Esophagus muscularis mucosa (tissue), 4 donors: ENCODE results near the gene CTNNA3. TPM values are rescaled to one million over a fixed set of nuclear protein-coding genes. Genes with fewer than 3 reads are reported as not detected.

Source experiments
- DNase-seq: peaks from one replicate; pipeline ENCODE4 v3.0.0-alpha.2; 2017; ENCODE audit errors: extremely low spot score
- H3K27ac ChIP-seq, 4 donors: fragments of 200-600 bp; sonication (generic); replicated peaks in 1 of 4; 1 replicate in 3 of 4; 2 replicates in 1 of 4; pipeline ENCODE4 v1.5.1; 2016 to 2019; ENCODE audit warnings: mild to moderate bottlenecking in 1 of 4
- H3K27me3 ChIP-seq, 4 donors: fragments of 200-600 bp; sonication (generic); one replicate each; pipeline versions ENCODE4 v1.5.1 to v1.6.0; 2016 to 2019
- H3K36me3 ChIP-seq, 4 donors: fragments of 200-600 bp; sonication (generic); one replicate each; pipeline ENCODE4 v1.5.1; 2016 to 2019
- H3K4me1 ChIP-seq, 4 donors: fragments of 200-600 bp; sonication (generic); one replicate each; pipeline ENCODE4 v1.5.1; 2016 to 2019
- H3K4me3 ChIP-seq, 4 donors: fragments of 200-600 bp; sonication (generic); 1 replicate in 2 of 4; 2 replicates in 2 of 4; pipeline ENCODE4 v1.5.1; 2016 to 2019; ENCODE audit warnings: mild to moderate bottlenecking in 4 of 4, moderate library complexity in 1 of 4
- H3K9me3 ChIP-seq, 4 donors: fragments of 200-600 bp; sonication (generic); 1 replicate in 3 of 4; 2 replicates in 1 of 4; pipeline ENCODE4 v1.5.1; 2016 to 2019
- CTCF ChIP-seq, 3 experiments: fragments of 200-600 bp in 2 of 3; fragments of 450-650 bp in 1 of 3; sonication (generic) in 2 of 3; IDR thresholded peaks; one replicate each; pipeline ENCODE4 v1.5.1; 2017 to 2019; ENCODE audit warnings: antibody characterized with exemption in 3 of 3, mild to moderate bottlenecking in 2 of 3, moderate library complexity in 1 of 3
- EP300 ChIP-seq: sonication (generic); formaldehyde crosslinking; IDR thresholded peaks from one replicate; pipeline ENCODE4 v1.6.1; 2017; ENCODE audit warnings: antibody characterized with exemption
- POLR2A ChIP-seq: fragments of 450-650 bp; IDR thresholded peaks from one replicate; pipeline ENCODE4 v1.6.1; 2017; ENCODE audit warnings: antibody characterized with exemption, moderate library complexity, mild to moderate bottlenecking, low read depth
- POLR2AphosphoS5 ChIP-seq, 2 donors: sonication (generic); formaldehyde crosslinking; IDR thresholded peaks; one replicate each; pipeline ENCODE4 v1.6.1; 2017; ENCODE audit warnings: antibody characterized with exemption in 2 of 2
- WGBS: methylation state at CpG from one replicate; pipeline ENCODE4 v1.1.5; 2018; 5-methylcytosine and 5-hydroxymethylcytosine counted together
- intact Hi-C: fragments of 100-400 bp; cut with DNase I; formaldehyde crosslinking; loops from one replicate; pipeline ENCODE4 v1.15.1; 2023
- total RNA-seq, 4 donors: library from RNA; depleted of rRNA; stranded (reverse); fragments of >200 nt; gene quantifications; one replicate each; pipeline versions ENCODE4 v1.1.0 to v1.2.1, GENCODE V29; 2016

CTNNA3 gene
- total RNA-seq, 4 donors from 2014 or later: 5.1 to 27.8 (median 17.6) TPM

DNA sequence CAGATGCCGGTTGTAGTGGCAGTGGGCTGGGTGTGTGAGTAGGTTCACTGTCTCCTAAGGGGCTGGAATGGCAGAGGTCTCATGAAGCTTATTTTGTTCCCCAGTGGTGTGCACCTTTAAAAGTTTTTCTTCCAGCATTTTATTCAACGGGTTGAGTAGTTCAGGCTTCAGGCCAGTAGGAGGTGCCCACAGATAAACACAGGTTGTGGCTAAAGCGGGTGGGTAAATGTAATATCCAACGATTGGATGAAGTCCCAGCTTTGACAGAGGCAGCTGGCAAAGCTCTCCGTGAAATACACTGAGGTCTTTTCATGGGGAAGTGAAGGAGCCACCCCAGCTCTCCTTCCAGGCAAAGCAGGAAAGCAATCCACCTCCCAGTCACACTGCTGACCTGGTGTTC is 1109.9 kb downstream of the CTNNA3 start:
- H3K27ac ChIP-seq: no peak overlapping the region
- TF ChIP-seq POLR2AphosphoS5 (IDR thresholded peaks at IDR 0.05) (no peak), CTCF (IDR thresholded peaks at IDR 0.05) (no peak), POLR2A (no peak), EP300 (no peak)
- WGBS: 52% methylated on average over 3 of the region's 5 CpGs
- DNase-seq: no peak
- intact Hi-C loops: no loop called here
- no peak overlapping the region for H3K4me3 ChIP-seq
- no peaks in the 10 kb centered on the region for H3K27me3 ChIP-seq
- no peaks in the 10 kb centered on the region for H3K4me1 ChIP-seq
- no peaks in the 10 kb centered on the region for H3K36me3 ChIP-seq
- H3K9me3 ChIP-seq: no peaks in the 10 kb centered on the region

- H3K4me3 ChIP-seq: no peak overlapping the region
- no peaks in the 10 kb centered on the region for H3K4me1 ChIP-seq
- H3K36me3 ChIP-seq: no peaks in the 10 kb centered on the region
- H3K27me3 ChIP-seq: no peaks in the 10 kb centered on the region
- intact Hi-C loops: no loop called here
- no peaks in the 10 kb centered on the region for H3K9me3 ChIP-seq
- TF ChIP-seq POLR2A (no peak), POLR2AphosphoS5 (IDR thresholded peaks at IDR 0.05) (no peak), CTCF (IDR thresholded peaks at IDR 0.05) (no peak)
- H3K27ac ChIP-seq: no peak overlapping the region
- WGBS: 58% methylated on average over 2 of the region's 2 CpGs
- no peak for DNase-seq
Measured at GRCh38 chr10:66575251-66575855, 1120.6 kb downstream of the CTNNA3 start.

- Histone ChIP-seq H3K27me3 (no peaks in the 10 kb centered on the region), H3K4me1 (no peaks in the 10 kb centered on the region), H3K9me3 (no peaks in the 10 kb centered on the region), H3K4me3 (no peak overlapping the region), H3K36me3 (no peaks in the 10 kb centered on the region), H3K27ac (no peak overlapping the region)
- intact Hi-C loops: no loop called here
- WGBS: 82% methylated on average over 2 of the region's 2 CpGs
- DNase-seq: no peak
- no peak for TF ChIP-seq POLR2AphosphoS5 (IDR thresholded peaks at IDR 0.05)
- TF ChIP-seq EP300: no peak
- TF ChIP-seq POLR2A: no peak
- TF ChIP-seq CTCF (IDR thresholded peaks at IDR 0.05): no peak
Measured at GRCh38 chr10:66572700-66573099, 1123.3 kb downstream of the CTNNA3 start.

GRCh38 chr10:66565999-66566398 is 1130.0 kb downstream of the CTNNA3 start:
- intact Hi-C loops: no loop called here
- 76% methylated on average over 4 of the region's 4 CpGs for WGBS
- H3K4me3 ChIP-seq: no peak overlapping the region
- no peak for DNase-seq
- no peaks in the 10 kb centered on the region for H3K27me3 ChIP-seq
- H3K27ac ChIP-seq: no peak overlapping the region
- no peaks in the 10 kb centered on the region for H3K36me3 ChIP-seq
- no peaks in the 10 kb centered on the region for H3K4me1 ChIP-seq
- no peaks in the 10 kb centered on the region for H3K9me3 ChIP-seq
- TF ChIP-seq POLR2A: no peak
- no peak for TF ChIP-seq EP300

DNA sequence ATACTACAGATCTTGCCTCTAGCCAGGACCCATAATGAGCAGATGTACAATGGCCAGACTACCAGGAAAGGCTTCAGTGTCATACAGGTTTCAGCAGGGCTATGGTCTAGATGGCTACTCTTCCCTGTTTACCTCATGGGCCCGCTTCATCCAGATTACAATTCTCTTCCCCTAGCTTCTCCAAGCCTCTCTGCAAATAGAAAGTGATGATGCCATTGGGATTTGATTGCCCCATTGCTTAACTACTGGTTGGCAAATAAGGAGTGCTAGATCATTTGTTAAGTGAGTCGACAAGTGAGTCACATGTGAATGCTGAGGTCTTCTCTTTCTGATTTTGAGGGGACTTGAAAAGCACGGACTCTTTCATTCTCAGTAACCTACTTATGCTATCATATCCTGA is 1131.7 kb downstream of the CTNNA3 start:
- H3K27me3 ChIP-seq: no peaks in the 10 kb centered on the region
- 75% methylated on average over 3 of the region's 3 CpGs for WGBS
- TF ChIP-seq CTCF (IDR thresholded peaks at IDR 0.05) (no peak), POLR2A (no peak), EP300 (no peak), POLR2AphosphoS5 (IDR thresholded peaks at IDR 0.05) (no peak)

More for the DNA sequence above, 1131.7 kb downstream of the CTNNA3 start:
- H3K4me1 ChIP-seq: no peaks in the 10 kb centered on the region
- no peak for DNase-seq
- H3K9me3 ChIP-seq: no peaks in the 10 kb centered on the region
- H3K4me3 ChIP-seq: no peak overlapping the region
- no peaks in the 10 kb centered on the region for H3K36me3 ChIP-seq
- H3K27ac ChIP-seq: no peak overlapping the region
- intact Hi-C loops: no loop called here
